Fibroblast of lung (primary cell): ENCODE measurements around the gene CLCA4.

ENCODE experiments used
- EZH2 ChIP-seq: IDR thresholded peaks from 2 replicates; pipeline ENCODE4 v1.5.1; 2012; ENCODE audit warnings: low read length, control low read depth, mild to moderate bottlenecking; ENCODE audit errors: missing control alignments
- TF ChIP-seq, protein P1 (sequence below), 2 donors: IDR thresholded peaks in 1 of 2; conservative IDR thresholded peaks in 1 of 2; 1 replicate in 1 of 2; 2 replicates in 1 of 2; pipeline ENCODE4 v1.5.1; 2011 to 2012; ENCODE audit warnings: low read length in 2 of 2, control low read depth in 1 of 2, inconsistent platforms in 1 of 2, low read depth in 1 of 2, mild to moderate bottlenecking in 1 of 2

- no peak for TF ChIP-seq EZH2
- TF ChIP-seq, protein P1, sequence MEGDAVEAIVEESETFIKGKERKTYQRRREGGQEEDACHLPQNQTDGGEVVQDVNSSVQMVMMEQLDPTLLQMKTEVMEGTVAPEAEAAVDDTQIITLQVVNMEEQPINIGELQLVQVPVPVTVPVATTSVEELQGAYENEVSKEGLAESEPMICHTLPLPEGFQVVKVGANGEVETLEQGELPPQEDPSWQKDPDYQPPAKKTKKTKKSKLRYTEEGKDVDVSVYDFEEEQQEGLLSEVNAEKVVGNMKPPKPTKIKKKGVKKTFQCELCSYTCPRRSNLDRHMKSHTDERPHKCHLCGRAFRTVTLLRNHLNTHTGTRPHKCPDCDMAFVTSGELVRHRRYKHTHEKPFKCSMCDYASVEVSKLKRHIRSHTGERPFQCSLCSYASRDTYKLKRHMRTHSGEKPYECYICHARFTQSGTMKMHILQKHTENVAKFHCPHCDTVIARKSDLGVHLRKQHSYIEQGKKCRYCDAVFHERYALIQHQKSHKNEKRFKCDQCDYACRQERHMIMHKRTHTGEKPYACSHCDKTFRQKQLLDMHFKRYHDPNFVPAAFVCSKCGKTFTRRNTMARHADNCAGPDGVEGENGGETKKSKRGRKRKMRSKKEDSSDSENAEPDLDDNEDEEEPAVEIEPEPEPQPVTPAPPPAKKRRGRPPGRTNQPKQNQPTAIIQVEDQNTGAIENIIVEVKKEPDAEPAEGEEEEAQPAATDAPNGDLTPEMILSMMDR (conservative IDR thresholded peaks at IDR 0.05 in 1 of 2, IDR thresholded peaks at IDR 0.05 in 1 of 2; ENCODE audit: low read depth in 1 of 2, low read length in 2 of 2) = no peak
These were observed at the start of gene CLCA4 for GRCh38 chr1:86546787-86547221.
